Osteoblast (primary cell): ENCODE data around the gene TDRD3. TPM values are rescaled to one million over a fixed set of nuclear protein-coding genes. Genes with fewer than 3 reads are reported as not detected.

Source experiments
- DNase-seq: peaks from one replicate; pipeline ENCODE4 v3.0.0; 2011; ENCODE audit warnings: low spot score, mixed read lengths; ENCODE audit not compliant: insufficient read length; ENCODE audit errors: missing footprints
- H2AFZ ChIP-seq: 2 replicates; pipeline ENCODE4 v1.6.0; 2011; ENCODE audit warnings: mild to moderate bottlenecking, low read length
- H3K27ac ChIP-seq: 2 replicates; pipeline ENCODE4 v1.5.1; 2011; ENCODE audit warnings: mild to moderate bottlenecking, low read depth, low read length, moderate library complexity
- H3K27me3 ChIP-seq: 2 replicates; pipeline ENCODE4 v1.6.0; 2012; ENCODE audit warnings: mild to moderate bottlenecking, control low read depth, inconsistent platforms, low read length, moderate library complexity; ENCODE audit not compliant: insufficient read depth
- H3K36me3 ChIP-seq: 2 replicates; pipeline ENCODE4 v1.5.1; 2011; ENCODE audit warnings: mild to moderate bottlenecking, low read length, control low read depth, moderate library complexity; ENCODE audit not compliant: insufficient read depth
- H3K4me1 ChIP-seq: 2 replicates; pipeline ENCODE4 v1.5.1; 2011; ENCODE audit warnings: mild to moderate bottlenecking, low read length, control low read depth, moderate library complexity; ENCODE audit not compliant: insufficient read depth
- H3K4me2 ChIP-seq: 2 replicates; pipeline ENCODE4 v1.6.0; 2011; ENCODE audit warnings: mild to moderate bottlenecking, low read length; ENCODE audit not compliant: insufficient read depth
- H3K4me3 ChIP-seq: fragments of 200-600 bp; sonication (generic); 3 replicates; pipeline ENCODE4 v1.5.1; 2012; ENCODE audit warnings: mild to moderate bottlenecking, low read length, inconsistent platforms; ENCODE audit not compliant: insufficient read depth
- H3K79me2 ChIP-seq: 2 replicates; pipeline ENCODE4 v1.6.0; 2012; ENCODE audit warnings: mild to moderate bottlenecking, low read length, control low read depth, inconsistent platforms; ENCODE audit not compliant: insufficient read depth
- H3K9me3 ChIP-seq: 2 replicates; pipeline ENCODE4 v1.5.1; 2011; ENCODE audit warnings: low read depth, low read length, control low read depth
- H4K20me1 ChIP-seq: 2 replicates; pipeline ENCODE4 v1.6.0; 2012; ENCODE audit warnings: mild to moderate bottlenecking, low read length, control low read depth; ENCODE audit not compliant: insufficient read depth
- total RNA-seq: library from RNA; depleted of rRNA; stranded (reverse); fragments of >200 nt; gene quantifications from 2 replicates; pipeline ENCODE4 v1.2.3, GENCODE V29; 2012
- TF ChIP-seq, protein P1 (sequence below): IDR thresholded peaks from 2 replicates; pipeline ENCODE4 v1.5.1; 2011; ENCODE audit warnings: mild to moderate bottlenecking, low read depth, low read length, moderate library complexity; ENCODE audit errors: extremely low read depth

Gene TDRD3
- total RNA-seq, 1 donor: 33.7 TPM

DNA sequence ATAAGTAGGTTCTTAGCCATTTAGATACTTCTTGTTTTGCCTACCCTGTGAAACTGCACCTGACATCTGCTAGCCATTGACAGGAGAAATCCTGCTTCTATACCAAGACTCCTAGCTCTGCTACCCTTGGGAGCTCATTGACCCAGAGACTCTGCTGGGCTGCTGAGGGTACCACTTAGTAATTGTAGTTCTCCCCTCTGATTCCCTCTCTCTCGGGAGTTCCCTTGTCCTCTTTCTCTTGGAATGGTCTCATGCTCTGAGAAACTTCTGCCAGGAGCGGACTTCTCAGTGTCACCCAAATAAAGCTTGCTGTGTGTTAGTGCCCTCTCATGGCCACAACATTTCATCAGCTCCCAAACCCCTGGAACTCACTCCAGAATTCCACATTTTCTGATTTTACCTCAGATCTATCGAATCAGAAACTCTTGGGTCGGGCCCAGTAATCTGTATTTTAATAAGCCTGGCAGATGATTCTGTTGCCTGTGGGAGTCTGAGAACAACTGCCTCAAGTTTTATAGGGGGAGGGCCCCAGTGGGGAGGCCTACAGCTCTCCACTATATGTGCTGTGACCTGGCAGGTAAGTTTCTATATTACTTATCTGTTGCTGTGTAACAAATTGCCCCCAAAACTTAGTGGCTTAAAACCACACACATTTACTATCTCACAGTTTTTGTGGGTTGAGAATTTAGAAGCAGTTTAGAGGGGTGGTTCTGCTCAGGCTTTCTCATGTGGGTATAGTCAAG lies 221.1 kb downstream of the TDRD3 start:
- no peaks in the 10 kb centered on the region for H3K4me1 ChIP-seq
- no peaks in the 10 kb centered on the region for H3K36me3 ChIP-seq
- peak overlapping the region; percentile 14 for H2AFZ ChIP-seq
- H3K4me3 ChIP-seq: no peak overlapping the region
- peaks cover 15% of the 10 kb centered on the region for H3K27me3 ChIP-seq
- H3K9me3 ChIP-seq: no peaks in the 10 kb centered on the region
- H3K27ac ChIP-seq: no peak overlapping the region
- DNase-seq: no peak
- no peaks in the 10 kb centered on the region for H3K79me2 ChIP-seq
- no peak overlapping the region for H3K4me2 ChIP-seq
- H4K20me1 ChIP-seq: no peaks in the 10 kb centered on the region
- TF ChIP-seq, protein P1, sequence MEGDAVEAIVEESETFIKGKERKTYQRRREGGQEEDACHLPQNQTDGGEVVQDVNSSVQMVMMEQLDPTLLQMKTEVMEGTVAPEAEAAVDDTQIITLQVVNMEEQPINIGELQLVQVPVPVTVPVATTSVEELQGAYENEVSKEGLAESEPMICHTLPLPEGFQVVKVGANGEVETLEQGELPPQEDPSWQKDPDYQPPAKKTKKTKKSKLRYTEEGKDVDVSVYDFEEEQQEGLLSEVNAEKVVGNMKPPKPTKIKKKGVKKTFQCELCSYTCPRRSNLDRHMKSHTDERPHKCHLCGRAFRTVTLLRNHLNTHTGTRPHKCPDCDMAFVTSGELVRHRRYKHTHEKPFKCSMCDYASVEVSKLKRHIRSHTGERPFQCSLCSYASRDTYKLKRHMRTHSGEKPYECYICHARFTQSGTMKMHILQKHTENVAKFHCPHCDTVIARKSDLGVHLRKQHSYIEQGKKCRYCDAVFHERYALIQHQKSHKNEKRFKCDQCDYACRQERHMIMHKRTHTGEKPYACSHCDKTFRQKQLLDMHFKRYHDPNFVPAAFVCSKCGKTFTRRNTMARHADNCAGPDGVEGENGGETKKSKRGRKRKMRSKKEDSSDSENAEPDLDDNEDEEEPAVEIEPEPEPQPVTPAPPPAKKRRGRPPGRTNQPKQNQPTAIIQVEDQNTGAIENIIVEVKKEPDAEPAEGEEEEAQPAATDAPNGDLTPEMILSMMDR: peak; percentile 80

DNA sequence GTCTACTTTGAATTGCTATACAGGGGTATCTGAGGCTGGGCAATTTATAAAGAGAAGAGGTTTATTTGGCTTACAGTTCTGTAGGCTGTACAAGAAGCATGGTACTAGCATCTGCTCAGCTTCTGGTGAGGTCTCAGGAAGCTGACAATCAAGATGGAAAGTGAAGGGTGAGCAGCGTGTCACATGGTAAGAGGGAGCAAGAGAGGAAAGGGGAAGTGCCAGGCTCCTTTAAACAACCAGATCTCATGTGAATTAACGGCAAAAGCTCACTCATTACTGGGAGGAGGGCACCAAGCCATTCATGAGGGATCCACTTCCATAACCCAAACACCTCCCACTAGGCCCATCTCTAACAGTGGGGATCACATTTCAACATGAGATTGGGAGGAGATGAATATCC lies 222.4 kb downstream of the TDRD3 start:
- no peak for DNase-seq
- no peaks in the 10 kb centered on the region for H3K36me3 ChIP-seq
- no peak overlapping the region for H3K4me3 ChIP-seq
- H3K4me1 ChIP-seq: no peaks in the 10 kb centered on the region
- H3K79me2 ChIP-seq: no peaks in the 10 kb centered on the region
- no peaks in the 10 kb centered on the region for H3K9me3 ChIP-seq
- H3K27me3 ChIP-seq: peaks cover 10% of the 10 kb centered on the region
- no peak overlapping the region for H3K27ac ChIP-seq
- TF ChIP-seq, protein P1: no peak
- no peak overlapping the region for H3K4me2 ChIP-seq
- no peak overlapping the region for H2AFZ ChIP-seq
- no peaks in the 10 kb centered on the region for H4K20me1 ChIP-seq

DNA sequence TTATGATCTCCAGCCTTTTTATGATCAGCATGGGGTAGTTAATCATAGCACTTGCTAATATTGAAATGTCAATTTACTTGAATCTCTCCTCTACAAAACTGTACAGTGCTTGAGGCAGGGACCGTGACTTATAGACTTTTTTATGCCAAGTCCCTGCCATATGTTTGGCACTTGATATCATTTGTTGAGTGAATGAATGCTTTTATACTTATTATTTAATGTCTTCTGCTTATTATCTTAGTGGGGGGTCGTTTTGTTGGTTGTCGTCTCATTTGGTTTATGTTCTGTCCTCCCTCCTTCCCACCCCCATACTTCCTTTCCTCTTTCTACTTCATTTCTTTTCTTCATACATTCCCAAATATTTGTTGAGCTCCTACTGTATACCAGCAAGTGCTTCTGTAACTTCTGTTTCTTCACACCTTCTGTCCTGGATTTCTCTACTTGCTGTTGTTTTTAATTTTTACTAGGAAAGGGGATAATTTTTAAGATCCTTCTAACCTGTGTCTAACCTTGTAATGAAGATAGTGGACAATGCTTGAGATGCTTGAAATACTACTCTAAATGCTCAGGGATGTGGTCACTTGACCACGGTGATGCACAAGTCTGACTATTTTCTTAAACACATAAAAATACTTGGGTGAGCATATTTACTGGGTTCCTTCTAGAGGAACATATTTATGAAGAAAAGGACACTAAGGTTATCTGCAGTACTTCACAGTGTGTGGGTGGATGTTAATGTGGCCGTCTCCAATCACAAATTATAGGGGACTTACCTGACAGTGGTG lies 223.8 kb downstream of the TDRD3 start:
- DNase-seq: no peak
- H3K36me3 ChIP-seq: no peaks in the 10 kb centered on the region
- no peaks in the 10 kb centered on the region for H3K79me2 ChIP-seq
- no peak overlapping the region for H3K4me2 ChIP-seq
- H2AFZ ChIP-seq: no peak overlapping the region
- peaks cover 10% of the 10 kb centered on the region for H3K27me3 ChIP-seq
- H3K4me3 ChIP-seq: no peak overlapping the region
- H3K27ac ChIP-seq: no peak overlapping the region
- no peaks in the 10 kb centered on the region for H3K4me1 ChIP-seq
- TF ChIP-seq, protein P1: no peak
- H4K20me1 ChIP-seq: no peaks in the 10 kb centered on the region
- no peaks in the 10 kb centered on the region for H3K9me3 ChIP-seq

DNA sequence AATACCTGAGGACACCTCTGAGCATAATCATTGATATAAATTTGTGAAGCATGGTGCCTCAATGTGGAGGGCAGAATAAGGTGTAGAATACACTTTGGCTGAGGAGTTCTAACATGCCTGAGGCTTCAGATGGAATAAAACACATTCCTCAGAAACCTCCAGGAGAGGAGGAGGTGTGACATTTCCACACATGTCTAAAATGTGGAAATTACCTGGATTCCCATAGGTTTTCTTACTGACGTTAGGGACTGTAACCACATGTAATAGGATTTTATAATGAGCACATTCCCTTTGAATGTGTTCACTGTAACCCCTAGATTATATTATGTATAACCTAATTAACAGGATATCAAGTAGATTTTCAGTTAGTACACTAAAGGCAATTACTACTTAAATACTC lies 226.1 kb downstream of the TDRD3 start:
- no peaks in the 10 kb centered on the region for H3K4me1 ChIP-seq
- H3K79me2 ChIP-seq: no peaks in the 10 kb centered on the region
- DNase-seq: no peak
- H3K27me3 ChIP-seq: peaks cover 10% of the 10 kb centered on the region
- TF ChIP-seq, protein P1: no peak
- H4K20me1 ChIP-seq: no peaks in the 10 kb centered on the region
- no peak overlapping the region for H3K4me3 ChIP-seq
- H3K36me3 ChIP-seq: no peaks in the 10 kb centered on the region
- H3K4me2 ChIP-seq: no peak overlapping the region
- no peaks in the 10 kb centered on the region for H3K9me3 ChIP-seq
- H3K27ac ChIP-seq: no peak overlapping the region
- no peak overlapping the region for H2AFZ ChIP-seq
